Measurements from ENCODE around the gene EPHA2. TPM values are rescaled to one million over a fixed set of nuclear protein-coding genes. Genes with fewer than 3 reads are reported as not detected.
A peak's percentile ranks its signal among the peaks of the same experiment; 100 is the strongest.
"Not testable (repeated sequence)": the region's sequence is repeated elsewhere in the genome, so short reads cannot be mapped to it uniquely, and the experiment has no call there.

Gene EPHA2
- total and polyA plus RNA-seq, 5 experiments from 2014 or later, result not detected

DNA sequence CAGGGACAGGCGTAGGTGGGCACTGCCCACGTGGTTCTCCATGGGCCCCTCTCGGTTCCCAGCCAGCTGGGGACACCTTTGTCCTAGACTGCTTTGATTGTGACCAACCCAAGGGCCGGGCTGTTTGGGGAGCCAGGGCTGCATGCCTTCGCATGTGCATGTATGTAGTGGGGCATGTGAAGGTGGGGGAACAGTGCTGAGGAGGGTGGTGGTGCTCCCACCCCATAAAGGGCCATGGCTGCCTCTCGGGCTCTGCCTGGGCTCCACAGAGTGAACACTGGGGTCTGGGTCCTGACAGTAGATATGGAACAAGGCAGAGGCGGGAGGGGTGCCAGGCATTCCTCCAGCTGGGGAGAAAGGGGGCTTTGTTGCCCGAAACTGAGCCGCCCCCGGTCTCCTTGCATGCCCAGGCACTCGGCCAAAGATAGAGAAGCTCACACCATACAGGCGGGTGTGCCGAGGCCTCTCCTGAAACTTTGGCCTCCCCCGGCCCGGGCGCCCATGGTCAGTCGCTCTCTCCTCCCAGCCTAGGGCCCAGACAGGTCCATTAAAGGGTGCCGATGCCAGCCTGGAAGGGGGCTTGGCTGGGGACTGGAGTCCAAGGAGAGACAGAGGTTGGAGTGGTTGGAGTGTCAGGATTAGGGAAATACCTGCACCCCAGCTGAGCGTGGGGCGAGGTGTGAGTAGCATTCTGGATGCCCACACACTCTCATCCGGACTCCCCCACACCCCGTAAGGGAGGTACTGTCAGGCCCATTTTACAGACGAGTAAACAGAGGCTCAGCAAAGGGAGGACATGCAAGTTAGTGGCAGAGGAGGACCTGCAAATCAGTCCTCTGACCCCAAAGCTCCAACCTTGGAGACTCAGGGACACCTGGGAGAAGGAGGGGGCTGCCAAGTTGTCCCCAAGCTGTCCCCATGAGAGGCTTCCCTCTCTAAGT lies 41.1 kb downstream of the EPHA2 start:
- ATAC-seq, result no peak
- DNase-seq, result no peak
- POLR2A ChIA-PET, result no interaction called here
- H3K36me3 Mint-ChIP-seq, result no peaks in the 10 kb centered on the region
- peaks cover 0 to 10% (median 7%) of the 10 kb centered on the region in 5 donors for H3K27me3 Mint-ChIP-seq
- no peak overlapping the region for H3K27ac Mint-ChIP-seq
- peaks cover 0 to 11% (median 0%) of the 10 kb centered on the region in 9 donors for H3K9me3 Mint-ChIP-seq
- H3K4me1 Mint-ChIP-seq, result peaks cover 0 to 2% (median 0%) of the 10 kb centered on the region in 4 donors
- no peak overlapping the region for H3K4me3 Mint-ChIP-seq

DNA sequence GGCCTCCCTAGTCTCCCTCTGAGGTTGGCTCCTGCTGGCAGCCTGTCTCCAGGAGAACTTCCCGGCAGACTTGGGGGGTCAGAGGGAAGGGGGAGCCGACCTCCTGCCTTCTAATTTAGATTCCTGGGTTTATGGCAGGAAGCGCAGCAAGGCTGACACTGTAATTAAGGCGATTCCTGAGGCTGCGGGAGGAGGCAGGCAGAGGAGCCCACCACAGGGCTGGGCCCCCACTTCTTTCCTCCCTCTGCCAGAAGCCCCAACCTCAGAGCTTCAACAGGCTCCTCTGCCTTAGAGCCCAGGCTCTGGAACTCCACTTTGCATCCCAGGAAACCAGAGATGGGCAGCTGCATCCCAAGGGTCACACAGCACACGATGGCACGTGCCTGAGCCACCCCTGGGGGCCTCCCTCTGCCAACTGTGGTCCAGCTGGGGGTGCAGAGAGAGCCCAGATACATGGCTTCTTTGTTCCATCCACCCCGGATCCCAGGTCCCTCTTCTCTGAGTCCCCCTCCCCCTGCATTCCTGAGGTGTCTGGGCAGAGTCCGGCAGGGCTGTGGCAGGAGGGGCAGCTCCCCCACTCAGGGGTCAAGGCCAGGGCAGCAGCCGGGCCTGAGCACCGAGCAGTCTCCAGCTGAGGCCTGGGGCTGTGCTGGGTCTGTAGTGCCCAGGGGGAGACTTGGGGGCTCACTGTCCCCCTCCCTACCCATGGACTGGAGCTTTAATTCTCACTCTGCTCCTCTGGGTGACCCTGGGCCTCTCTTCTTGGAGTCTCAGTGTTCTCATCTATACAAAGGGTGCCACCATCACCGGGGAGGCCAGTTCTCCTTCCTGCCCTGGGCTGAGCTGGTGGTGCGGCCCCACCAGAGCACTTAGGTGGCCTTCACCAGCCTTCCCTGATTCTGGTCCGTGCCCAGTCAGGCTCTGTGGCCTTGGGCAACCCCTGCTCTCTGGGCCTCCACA lies 43.0 kb downstream of the EPHA2 start:
- DNase-seq (no peak), ATAC-seq (no peak)
- Mint-ChIP-seq H3K27me3 (peaks cover 2 to 12% (median 7%) of the 10 kb centered on the region in 5 donors), H3K9me3 (peaks cover 0 to 22% (median 6%) of the 10 kb centered on the region in 9 donors), H3K36me3 (peaks cover 0 to 9% (median 7%) of the 10 kb centered on the region in 3 donors), H3K4me1 (peaks cover 0 to 2% (median 0%) of the 10 kb centered on the region in 4 donors), H3K4me3 (no peak overlapping the region), H3K27ac (peak overlapping the region in 1 of 10 donors; percentile 44)
- POLR2A ChIA-PET, result no interaction called here

DNA sequence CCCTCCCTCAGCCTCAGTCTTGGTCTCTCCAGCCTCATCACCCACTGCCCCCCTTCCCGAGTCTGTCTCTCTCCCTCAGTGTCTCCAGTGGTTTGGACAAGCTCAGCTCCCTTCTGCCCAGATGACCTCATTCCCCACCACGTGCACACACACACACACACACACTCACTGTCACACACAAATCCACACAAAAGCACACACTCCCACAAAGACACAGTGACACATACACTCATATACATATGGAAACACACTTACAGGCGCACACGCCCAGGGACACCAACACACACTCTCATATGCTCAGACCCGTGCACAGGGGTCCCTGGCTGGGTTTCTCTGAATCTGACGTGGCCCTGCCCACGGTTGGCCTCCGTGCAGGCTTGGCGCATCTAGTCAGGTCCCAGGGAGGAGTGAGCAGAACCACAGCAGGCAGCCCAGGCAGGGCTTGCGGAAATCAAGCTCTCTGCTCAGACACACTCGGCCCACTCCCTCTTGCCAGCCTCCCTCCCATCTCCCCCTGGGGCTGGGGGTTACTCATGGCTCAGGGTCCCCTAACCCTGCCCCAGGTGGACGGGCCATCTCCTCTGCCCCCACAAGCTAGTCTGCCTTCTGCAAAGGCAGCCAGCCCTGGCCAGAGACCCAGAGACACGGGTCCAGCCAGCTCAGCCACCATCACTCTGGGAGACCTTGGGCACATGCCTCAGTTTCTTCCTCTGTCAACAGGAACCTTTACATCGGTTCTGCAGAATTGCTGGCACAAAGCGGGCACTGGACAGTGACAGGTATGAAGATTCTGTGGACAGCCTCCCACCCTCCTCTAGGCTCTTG lies 43.9 kb downstream of the EPHA2 start:
- no peak for ATAC-seq
- Mint-ChIP-seq H3K9me3 (peaks cover 0 to 31% (median 9%) of the 10 kb centered on the region in 9 donors), H3K4me1 (no peaks in the 10 kb centered on the region), H3K27ac (peak overlapping the region in 2 of 10 donors; percentile 4 to 72), H3K4me3 (no peak overlapping the region), H3K36me3 (peaks cover 0 to 15% (median 14%) of the 10 kb centered on the region in 3 donors), H3K27me3 (peaks cover 3 to 12% (median 7%) of the 10 kb centered on the region in 5 donors)
- DNase-seq, result no peak
- POLR2A ChIA-PET, result no interaction called here

DNA sequence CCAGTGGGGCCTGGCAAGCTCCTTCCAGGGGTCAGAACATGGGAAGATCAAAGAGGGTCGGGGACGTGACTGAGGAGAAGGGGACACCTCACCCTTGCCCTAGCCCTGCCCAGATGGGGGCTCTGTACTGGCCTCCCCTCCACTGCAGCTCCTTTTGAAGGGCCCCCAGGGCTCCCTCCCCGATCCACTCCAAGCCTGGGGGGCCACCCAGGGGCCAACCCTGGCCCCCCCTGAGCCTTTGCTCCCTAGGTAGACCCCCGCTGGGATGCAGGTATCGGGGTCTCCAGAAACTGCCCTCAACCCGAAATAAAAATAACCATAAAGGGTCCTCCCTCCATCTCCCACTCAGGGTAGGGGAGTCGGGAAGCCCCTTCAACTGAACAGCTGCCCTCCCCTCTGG lies 45.0 kb downstream of the EPHA2 start:
- POLR2A ChIA-PET, result no interaction called here
- H3K4me1 Mint-ChIP-seq, result no peaks in the 10 kb centered on the region
- no peak for DNase-seq
- H3K9me3 Mint-ChIP-seq, result peaks cover 0 to 36% (median 9%) of the 10 kb centered on the region in 9 donors
- H3K27me3 Mint-ChIP-seq, result peaks cover 7 to 11% (median 10%) of the 10 kb centered on the region in 5 donors
- ATAC-seq, result no peak
- H3K36me3 Mint-ChIP-seq, result peaks cover 0 to 17% (median 14%) of the 10 kb centered on the region in 3 donors
- H3K4me3 Mint-ChIP-seq, result no peak overlapping the region
- H3K27ac Mint-ChIP-seq, result no peak overlapping the region

DNA sequence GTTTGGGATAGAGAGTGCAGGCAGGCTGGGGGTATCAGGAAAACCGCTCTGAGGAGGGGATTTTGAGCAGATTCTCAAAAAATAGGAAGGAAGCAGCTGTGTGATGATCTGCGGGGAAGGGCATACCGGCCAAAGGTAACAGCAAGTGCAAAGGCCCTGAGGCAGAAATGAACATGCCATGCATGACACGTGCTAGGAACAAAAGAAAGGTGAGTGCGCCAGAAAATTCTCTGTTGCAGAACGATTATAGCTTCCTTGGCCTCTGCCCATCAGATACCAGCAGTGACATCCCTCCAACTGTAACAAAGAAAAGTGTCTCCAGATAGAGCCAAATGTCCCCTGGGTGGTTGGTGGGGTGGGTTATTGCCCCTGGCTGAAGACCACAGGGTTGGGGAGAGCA lies 45.4 kb downstream of the EPHA2 start:
- no peaks in the 10 kb centered on the region for H3K4me1 Mint-ChIP-seq
- peaks cover 7 to 12% (median 10%) of the 10 kb centered on the region in 5 donors for H3K27me3 Mint-ChIP-seq
- ATAC-seq (no peak), DNase-seq (no peak)
- peaks cover 0 to 37% (median 9%) of the 10 kb centered on the region in 9 donors for H3K9me3 Mint-ChIP-seq
- POLR2A ChIA-PET, result no interaction called here
- peaks cover 0 to 17% (median 14%) of the 10 kb centered on the region in 3 donors for H3K36me3 Mint-ChIP-seq
- no peak overlapping the region for H3K27ac Mint-ChIP-seq
- H3K4me3 Mint-ChIP-seq, result no peak overlapping the region

DNA sequence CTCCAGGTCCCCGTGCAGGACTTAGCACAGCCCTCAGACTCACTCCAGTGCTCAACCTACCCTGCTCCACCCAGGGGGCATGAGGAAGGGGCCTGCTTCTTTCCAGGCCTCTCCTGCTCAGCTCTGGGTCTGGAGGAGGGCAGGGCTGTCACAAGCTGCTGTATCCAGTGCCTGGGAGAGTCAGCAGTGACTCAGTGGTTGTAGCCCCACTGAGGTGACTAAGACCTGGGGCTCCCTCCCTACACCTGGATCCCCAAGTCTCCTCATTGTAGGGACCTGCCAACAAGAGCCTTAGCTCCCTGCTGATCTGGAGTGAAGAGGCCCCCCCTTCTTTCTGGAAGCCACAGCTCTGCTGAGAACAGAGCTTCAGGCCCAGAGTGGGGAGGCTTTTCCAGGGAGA lies 46.3 kb downstream of the EPHA2 start:
- H3K27ac Mint-ChIP-seq, result no peak overlapping the region
- no peak for ATAC-seq
- no peak for DNase-seq
- H3K9me3 Mint-ChIP-seq, result peaks cover 0 to 37% (median 9%) of the 10 kb centered on the region in 9 donors
- no peak overlapping the region for H3K4me3 Mint-ChIP-seq
- POLR2A ChIA-PET, result no interaction called here
- H3K36me3 Mint-ChIP-seq, result peaks cover 0 to 17% (median 14%) of the 10 kb centered on the region in 3 donors
- H3K4me1 Mint-ChIP-seq, result no peaks in the 10 kb centered on the region
- peaks cover 7 to 12% (median 10%) of the 10 kb centered on the region in 5 donors for H3K27me3 Mint-ChIP-seq

DNA sequence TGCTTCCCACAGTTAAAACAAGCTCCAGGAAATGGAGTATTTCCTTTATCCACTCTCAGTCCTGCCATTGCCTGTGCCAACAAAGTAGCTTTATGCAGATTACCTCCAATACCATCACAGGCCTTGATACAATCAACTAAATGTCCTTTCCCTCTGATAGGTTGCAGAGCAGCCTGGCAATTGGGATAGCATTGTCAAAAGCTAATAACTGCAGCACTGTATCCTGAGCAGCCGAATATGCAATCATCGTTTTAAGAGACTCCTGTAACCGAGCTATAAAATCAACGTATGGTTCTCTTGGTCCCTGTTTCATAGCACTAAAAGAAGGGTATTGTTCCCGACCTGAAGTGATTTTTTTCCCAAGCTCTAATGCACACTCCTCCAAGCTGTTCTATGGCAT lies 48.8 kb downstream of the EPHA2 start:
- POLR2A ChIA-PET, DNase-seq, H3K27ac Mint-ChIP-seq, ATAC-seq, H3K4me3 Mint-ChIP-seq, H3K4me1 Mint-ChIP-seq: not testable (repeated sequence)
- Mint-ChIP-seq H3K27me3 (peaks cover 8 to 13% (median 10%) of the 10 kb centered on the region in 5 donors), H3K9me3 (peaks cover 0 to 52% (median 12%) of the 10 kb centered on the region in 9 donors), H3K36me3 (peaks cover 0 to 17% (median 14%) of the 10 kb centered on the region in 3 donors)

DNA sequence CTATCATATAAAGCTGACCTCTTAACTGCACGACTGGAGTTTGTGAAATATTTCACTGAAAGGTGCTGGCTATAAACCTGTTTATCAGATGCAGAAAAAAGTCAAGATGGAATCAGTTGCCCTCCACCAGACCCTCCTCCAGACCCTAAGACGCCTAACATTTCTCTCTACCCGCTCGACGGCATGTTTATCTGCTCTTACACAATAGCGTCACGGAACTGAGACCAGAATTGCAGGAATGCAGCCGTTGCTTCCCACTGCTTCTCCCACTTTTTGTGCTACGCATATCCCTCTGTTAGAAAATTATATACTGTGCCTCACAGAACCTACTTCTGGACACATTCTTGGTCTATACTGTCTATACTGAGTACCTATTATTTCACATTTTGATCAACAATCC lies 54.2 kb downstream of the EPHA2 start:
- no peaks in the 10 kb centered on the region for H3K4me1 Mint-ChIP-seq
- POLR2A ChIA-PET, result no interaction called here
- peaks cover 0 to 15% (median 4%) of the 10 kb centered on the region in 5 donors for H3K27me3 Mint-ChIP-seq
- H3K9me3 Mint-ChIP-seq, result peaks cover 0 to 26% (median 4%) of the 10 kb centered on the region in 9 donors
- no peak overlapping the region for H3K27ac Mint-ChIP-seq
- H3K4me3 Mint-ChIP-seq, result no peak overlapping the region
- DNase-seq, result no peak
- H3K36me3 Mint-ChIP-seq, result no peaks in the 10 kb centered on the region
- ATAC-seq, result no peak

DNA sequence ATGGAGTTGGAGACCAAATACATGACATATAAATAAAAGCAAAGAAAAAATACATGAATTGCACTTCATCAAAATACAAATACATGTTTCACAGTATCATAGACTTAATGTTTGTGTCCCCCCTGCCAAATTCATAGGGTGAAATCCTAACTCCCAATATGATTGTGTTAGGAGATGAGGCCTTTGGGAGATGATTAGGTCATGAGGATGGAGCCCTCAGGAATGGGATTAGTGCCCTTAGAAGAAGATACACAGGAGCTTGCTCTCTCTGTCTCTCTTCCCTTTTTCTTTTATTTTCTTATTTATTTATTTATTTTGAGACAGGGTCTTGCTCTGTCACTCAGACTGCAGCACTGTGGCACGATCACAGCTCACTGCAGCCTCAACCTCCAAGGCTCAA lies 56.5 kb downstream of the EPHA2 start:
- ATAC-seq (no peak), DNase-seq (no peak)
- no peak overlapping the region for H3K27ac Mint-ChIP-seq
- no peaks in the 10 kb centered on the region for H3K36me3 Mint-ChIP-seq
- POLR2A ChIA-PET, result no interaction called here
- no peaks in the 10 kb centered on the region for H3K4me1 Mint-ChIP-seq
- H3K27me3 Mint-ChIP-seq, result peaks cover 3 to 17% (median 12%) of the 10 kb centered on the region in 5 donors
- no peak overlapping the region for H3K4me3 Mint-ChIP-seq
- peaks cover 0 to 19% (median 4%) of the 10 kb centered on the region in 9 donors for H3K9me3 Mint-ChIP-seq

DNA sequence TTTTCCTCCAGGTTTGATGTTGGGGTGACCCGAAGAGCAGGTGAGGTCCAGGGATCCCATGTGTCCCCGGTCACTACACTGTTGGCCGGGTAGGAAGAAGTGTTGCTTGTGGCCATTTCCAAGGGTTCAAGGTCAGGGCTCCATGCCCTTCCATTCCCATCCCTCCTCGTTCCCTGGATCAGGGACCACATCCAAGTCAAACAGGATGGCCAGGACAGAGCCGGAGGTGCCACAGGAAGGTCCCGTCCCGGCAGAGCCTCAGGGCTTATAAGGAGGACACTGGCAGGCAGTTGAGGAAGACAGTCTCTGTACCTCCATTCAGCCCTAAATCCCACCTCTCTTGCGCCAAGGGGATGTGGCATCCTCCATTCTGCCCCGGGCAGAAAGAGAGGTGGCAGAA lies 60.4 kb downstream of the EPHA2 start:
- no peak overlapping the region for H3K4me3 Mint-ChIP-seq
- H3K4me1 Mint-ChIP-seq, result no peaks in the 10 kb centered on the region
- H3K36me3 Mint-ChIP-seq, result no peaks in the 10 kb centered on the region
- DNase-seq (no peak), ATAC-seq (no peak)
- POLR2A ChIA-PET, result no interaction called here
- H3K27me3 Mint-ChIP-seq, result peaks cover 3 to 17% (median 8%) of the 10 kb centered on the region in 5 donors
- peak overlapping the region in 1 of 10 donors; percentile 45 for H3K27ac Mint-ChIP-seq
- peaks cover 0 to 4% (median 0%) of the 10 kb centered on the region in 9 donors for H3K9me3 Mint-ChIP-seq

DNA sequence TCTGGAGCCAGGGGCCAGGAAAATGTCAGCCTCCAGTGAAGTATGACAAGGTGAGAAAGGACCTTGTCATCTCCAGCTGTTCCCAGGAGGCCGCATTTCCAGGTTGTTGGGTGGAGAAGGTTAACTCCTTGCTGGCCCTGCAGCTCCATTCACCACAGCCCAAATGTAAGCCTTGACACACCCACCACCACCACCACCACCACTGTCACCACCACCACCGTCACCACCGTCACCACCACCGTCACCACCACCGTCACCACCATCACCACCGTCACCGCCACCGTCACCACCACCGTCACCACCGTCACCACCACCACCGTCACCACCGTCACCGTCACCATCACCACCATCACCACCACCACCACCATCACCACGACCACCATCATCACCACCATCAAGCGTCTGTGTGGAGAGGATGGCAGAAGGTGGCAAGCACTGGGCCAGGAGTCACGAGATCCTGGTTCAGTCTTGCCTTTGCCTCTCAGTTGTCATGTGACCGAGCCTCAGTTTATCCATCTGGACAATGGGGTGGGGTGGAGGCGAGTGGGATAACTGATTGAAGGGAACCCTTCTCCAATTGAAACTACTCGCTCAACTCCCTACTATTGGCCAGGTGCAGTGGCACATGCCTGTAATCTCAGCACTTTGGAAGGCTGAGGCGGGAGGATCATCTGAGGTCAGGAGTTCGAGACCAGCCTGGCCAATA lies 61.3 kb downstream of the EPHA2 start:
- ATAC-seq (no peak), DNase-seq (no peak)
- H3K27me3 Mint-ChIP-seq, result peaks cover 3 to 17% (median 8%) of the 10 kb centered on the region in 5 donors
- H3K4me3 Mint-ChIP-seq, result no peak overlapping the region
- POLR2A ChIA-PET, result interaction anchor here (0.8 kb wide), 1 partner anchor 16 kb away, joined by 5 read pairs; no protein-coding TSS in a partner anchor
- H3K4me1 Mint-ChIP-seq, result no peaks in the 10 kb centered on the region
- H3K27ac Mint-ChIP-seq, result peak overlapping the region in 1 of 10 donors; percentile 52
- peaks cover 0 to 2% (median 0%) of the 10 kb centered on the region in 9 donors for H3K9me3 Mint-ChIP-seq
- H3K36me3 Mint-ChIP-seq, result no peaks in the 10 kb centered on the region

Data from naive thymus-derived CD8-positive, alpha-beta T cell (primary cell).